ENCODE measurements around the gene AASS. TPM values are rescaled to one million over a fixed set of nuclear protein-coding genes. Genes with fewer than 3 reads are reported as not detected.

AASS gene
- total and polyA plus RNA-seq, 4 donors: 10.8 to 95.4 (median 24.3) TPM

- TF ChIP-seq EGR1 (IDR thresholded peaks at IDR 0.05; ENCODE audit: low read depth in 2 of 2) (no peak), SP1 (IDR thresholded peaks at IDR 0.05) (no peak), TAF1 (conservative IDR thresholded peaks at IDR 0.05) (no peak), REST (IDR thresholded peaks at IDR 0.05) (no peak), CTCF (IDR thresholded peaks at IDR 0.05; ENCODE audit: low read depth, low read length, missing input control) (no peak), RXRA (IDR thresholded peaks at IDR 0.05) (no peak)
- no peak for DNase-seq (ENCODE audit: low spot score)
- Histone ChIP-seq H3K36me3 (ENCODE audit: control insufficient read depth in 4 of 4, insufficient read depth in 3 of 4, low read depth in 1 of 4, low read length in 3 of 4) (no peaks in the 10 kb centered on the region), H3K27ac (ENCODE audit: low read depth in 1 of 2, low read length in 2 of 2) (no peak overlapping the region), H3K4me3 (ENCODE audit: low read depth in 1 of 3, low read length in 3 of 3) (no peak overlapping the region), H3K9me3 (ENCODE audit: control insufficient read depth in 4 of 4, low read length in 3 of 4) (no peaks in the 10 kb centered on the region), H3K27me3 (ENCODE audit: control insufficient read depth in 4 of 4, insufficient read depth in 4 of 4, low read length in 3 of 4) (no peaks in the 10 kb centered on the region), H3K9ac (ENCODE audit: low read depth in 1 of 2, low read length in 2 of 2) (no peak overlapping the region), H3K4me1 (ENCODE audit: control insufficient read depth in 4 of 4, insufficient read depth in 4 of 4, low read length in 3 of 4) (peaks cover 5 to 25% (median 13%) of the 10 kb centered on the region in 4 donors)
- 99% methylated on average over 8 of the region's 8 CpGs for WGBS
Measured at GRCh38 chr7:122133477-122133876, 10.6 kb downstream of the AASS start.

DNA sequence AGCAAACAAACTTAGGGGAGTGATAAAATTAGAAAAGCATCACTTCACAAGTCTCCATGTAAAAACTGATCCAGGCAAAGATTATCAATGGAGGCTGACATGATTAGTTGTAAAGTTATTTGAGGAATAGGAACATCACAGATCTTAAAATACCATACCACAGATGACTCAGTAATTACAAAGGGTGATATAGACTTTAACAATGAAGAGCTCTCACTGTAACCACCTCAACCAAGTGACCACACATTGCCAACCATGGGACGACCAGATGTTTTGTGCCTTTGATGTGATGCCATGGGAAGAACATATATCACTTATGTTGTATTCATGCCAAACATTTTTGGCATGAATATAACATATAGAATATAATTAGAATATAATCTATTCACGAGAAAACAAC is 11.7 kb downstream of the AASS start:
- TF ChIP-seq REST (IDR thresholded peaks at IDR 0.05) (no peak), YY1 (IDR thresholded peaks at IDR 0.05) (no peak), TAF1 (conservative IDR thresholded peaks at IDR 0.05) (no peak), MAX (IDR thresholded peaks at IDR 0.05) (no peak), ZBTB33 (IDR thresholded peaks at IDR 0.05) (no peak), RAD21 (IDR thresholded peaks at IDR 0.05) (no peak), EGR1 (IDR thresholded peaks at IDR 0.05; ENCODE audit: low read depth in 2 of 2) (no peak), HNF4A (conservative IDR thresholded peaks at IDR 0.05) (no peak), RXRA (IDR thresholded peaks at IDR 0.05) (no peak), JUND (IDR thresholded peaks at IDR 0.05) (no peak)
- TF ChIP-seq, protein P1, sequence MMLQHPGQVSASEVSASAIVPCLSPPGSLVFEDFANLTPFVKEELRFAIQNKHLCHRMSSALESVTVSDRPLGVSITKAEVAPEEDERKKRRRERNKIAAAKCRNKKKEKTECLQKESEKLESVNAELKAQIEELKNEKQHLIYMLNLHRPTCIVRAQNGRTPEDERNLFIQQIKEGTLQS (IDR thresholded peaks at IDR 0.05): no peak
- Histone ChIP-seq H3K27ac (ENCODE audit: low read depth in 1 of 2, low read length in 2 of 2) (no peak overlapping the region), H3K4me1 (ENCODE audit: control insufficient read depth in 4 of 4, insufficient read depth in 4 of 4, low read length in 3 of 4) (peaks cover 0 to 15% (median 7%) of the 10 kb centered on the region in 4 donors)

More for the DNA sequence above, 11.7 kb downstream of the AASS start:
- H3K9ac ChIP-seq (ENCODE audit: low read depth in 1 of 2, low read length in 2 of 2): no peak overlapping the region
- DNase-seq (ENCODE audit: low spot score): no peak
- WGBS: 65% methylated on average over 2 of the region's 2 CpGs
- H3K4me3 ChIP-seq (ENCODE audit: low read depth in 1 of 3, low read length in 3 of 3): no peak overlapping the region
- H3K9me3 ChIP-seq (ENCODE audit: control insufficient read depth in 4 of 4, low read length in 3 of 4): no peaks in the 10 kb centered on the region
- no peaks in the 10 kb centered on the region for H3K27me3 ChIP-seq (ENCODE audit: control insufficient read depth in 4 of 4, insufficient read depth in 4 of 4, low read length in 3 of 4)
- H3K36me3 ChIP-seq (ENCODE audit: control insufficient read depth in 4 of 4, insufficient read depth in 3 of 4, low read depth in 1 of 4, low read length in 3 of 4): no peaks in the 10 kb centered on the region

Measured in liver (tissue), 9 donors.